CD4-positive, alpha-beta T cell treated with Interferon alpha-2 for 1 hour (primary cell): ENCODE data around the gene CNTNAP2.

ENCODE experiments used
- DNase-seq, 2 donors: peaks; one replicate each; pipeline ENCODE4 v3.0.0-alpha.2; 2020 to 2022

The CNTNAP2 gene

GRCh38 chr7:146635205-146636032 lies 518.8 kb downstream of the CNTNAP2 start:
- no peak for DNase-seq

- no peak for DNase-seq
Observed at GRCh38 chr7:146636033-146636356, 519.4 kb downstream of the CNTNAP2 start.

- no peak for DNase-seq
Observed at GRCh38 chr7:146636581-146636980, 520.0 kb downstream of the CNTNAP2 start.

GRCh38 chr7:146639291-146639690 lies 522.7 kb downstream of the CNTNAP2 start:
- no peak for DNase-seq

- no peak for DNase-seq
Observed at GRCh38 chr7:146641491-146641890, 524.9 kb downstream of the CNTNAP2 start.

GRCh38 chr7:146645383-146645976 lies 528.9 kb downstream of the CNTNAP2 start:
- no peak for DNase-seq

GRCh38 chr7:146647445-146647844 lies 530.8 kb downstream of the CNTNAP2 start:
- DNase-seq: no peak

- no peak for DNase-seq
Observed at GRCh38 chr7:146652176-146652575, 535.6 kb downstream of the CNTNAP2 start.

- no peak for DNase-seq
Observed at GRCh38 chr7:146654048-146654447, 537.4 kb downstream of the CNTNAP2 start.

GRCh38 chr7:146655928-146656797 lies 539.6 kb downstream of the CNTNAP2 start:
- no peak for DNase-seq

GRCh38 chr7:146656988-146657387 lies 540.4 kb downstream of the CNTNAP2 start:
- DNase-seq: no peak

- no peak for DNase-seq
Observed at GRCh38 chr7:146658604-146659003, 542.0 kb downstream of the CNTNAP2 start.

- no peak for DNase-seq
Observed at GRCh38 chr7:146659732-146660131, 543.1 kb downstream of the CNTNAP2 start.

- no peak for DNase-seq
Observed at GRCh38 chr7:146660839-146661238, 544.2 kb downstream of the CNTNAP2 start.

GRCh38 chr7:146661435-146661834 lies 544.8 kb downstream of the CNTNAP2 start:
- no peak for DNase-seq

GRCh38 chr7:146661929-146662328 lies 545.3 kb downstream of the CNTNAP2 start:
- DNase-seq: no peak

- DNase-seq: no peak
Observed at GRCh38 chr7:146665023-146665422, 548.4 kb downstream of the CNTNAP2 start.

- no peak for DNase-seq
Observed at GRCh38 chr7:146670532-146670931, 553.9 kb downstream of the CNTNAP2 start.

- no peak for DNase-seq
Observed at GRCh38 chr7:146681487-146681886, 564.9 kb downstream of the CNTNAP2 start.

GRCh38 chr7:146683439-146683838 lies 566.8 kb downstream of the CNTNAP2 start:
- no peak for DNase-seq

- DNase-seq: no peak
Observed at GRCh38 chr7:146690987-146691386, 574.4 kb downstream of the CNTNAP2 start.

- no peak for DNase-seq
Observed at GRCh38 chr7:146698995-146699610, 582.5 kb downstream of the CNTNAP2 start.

- no peak for DNase-seq
Observed at GRCh38 chr7:146700015-146700560, 583.5 kb downstream of the CNTNAP2 start.
